Stomach (tissue), 4 donors: ENCODE data around the gene CABP1.

Experiments
- EP300 ChIP-seq: sonication (generic); formaldehyde crosslinking; IDR thresholded peaks from one replicate; pipeline ENCODE4 v1.6.1; 2017; ENCODE audit warnings: antibody characterized with exemption
- POLR2A ChIP-seq, 4 donors: fragments of 450-650 bp; IDR thresholded peaks; one replicate each; pipeline ENCODE4 v1.6.1; 2016; ENCODE audit warnings: antibody characterized with exemption in 4 of 4, control low read depth in 2 of 4, mild to moderate bottlenecking in 1 of 4, moderate library complexity in 1 of 4
- POLR2AphosphoS5 ChIP-seq, 3 donors: sonication (generic); formaldehyde crosslinking; IDR thresholded peaks; one replicate each; pipeline ENCODE4 v1.6.1; 2016; ENCODE audit warnings: antibody characterized with exemption in 3 of 3
- TF ChIP-seq, protein P1 (sequence below), 7 experiments: fragments of 450-650 bp in 4 of 7; fragments of 200-600 bp in 3 of 7; sonication (generic) in 3 of 7; IDR thresholded peaks; one replicate each; pipeline ENCODE4 v1.5.1; 2016 to 2019; ENCODE audit warnings: antibody characterized with exemption in 7 of 7, control low read depth in 2 of 7, mild to moderate bottlenecking in 1 of 7

DNA sequence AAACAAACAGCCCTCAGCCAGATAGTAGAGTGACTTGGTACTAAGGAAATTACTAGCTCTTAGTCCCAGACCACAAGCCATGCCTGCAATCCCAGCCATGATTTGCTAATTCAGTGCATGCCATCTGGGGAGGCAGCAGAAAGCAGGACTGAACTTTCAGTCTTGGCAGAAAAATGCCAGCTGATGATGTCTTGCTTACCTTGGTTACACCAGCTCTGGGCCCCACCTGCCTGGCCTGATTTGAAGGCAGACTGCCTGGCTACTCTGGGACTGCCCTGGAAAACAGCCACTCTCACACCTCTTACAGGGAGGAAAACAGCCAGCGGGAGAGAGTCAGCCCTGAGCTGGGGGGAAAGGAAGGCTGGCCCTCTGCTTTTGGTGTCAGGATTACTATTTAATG lies 65.2 kb downstream of the CABP1 start:
- TF ChIP-seq, protein P1, sequence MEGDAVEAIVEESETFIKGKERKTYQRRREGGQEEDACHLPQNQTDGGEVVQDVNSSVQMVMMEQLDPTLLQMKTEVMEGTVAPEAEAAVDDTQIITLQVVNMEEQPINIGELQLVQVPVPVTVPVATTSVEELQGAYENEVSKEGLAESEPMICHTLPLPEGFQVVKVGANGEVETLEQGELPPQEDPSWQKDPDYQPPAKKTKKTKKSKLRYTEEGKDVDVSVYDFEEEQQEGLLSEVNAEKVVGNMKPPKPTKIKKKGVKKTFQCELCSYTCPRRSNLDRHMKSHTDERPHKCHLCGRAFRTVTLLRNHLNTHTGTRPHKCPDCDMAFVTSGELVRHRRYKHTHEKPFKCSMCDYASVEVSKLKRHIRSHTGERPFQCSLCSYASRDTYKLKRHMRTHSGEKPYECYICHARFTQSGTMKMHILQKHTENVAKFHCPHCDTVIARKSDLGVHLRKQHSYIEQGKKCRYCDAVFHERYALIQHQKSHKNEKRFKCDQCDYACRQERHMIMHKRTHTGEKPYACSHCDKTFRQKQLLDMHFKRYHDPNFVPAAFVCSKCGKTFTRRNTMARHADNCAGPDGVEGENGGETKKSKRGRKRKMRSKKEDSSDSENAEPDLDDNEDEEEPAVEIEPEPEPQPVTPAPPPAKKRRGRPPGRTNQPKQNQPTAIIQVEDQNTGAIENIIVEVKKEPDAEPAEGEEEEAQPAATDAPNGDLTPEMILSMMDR (IDR thresholded peaks at IDR 0.05): no peak
- TF ChIP-seq POLR2A (IDR thresholded peaks at IDR 0.05): no peak
- no peak for TF ChIP-seq EP300
- peak in 1 of 3 donors; percentile 8 for TF ChIP-seq POLR2AphosphoS5 (IDR thresholded peaks at IDR 0.05)
